ENCODE results near the gene PRL.

Gene PRL

DNA sequence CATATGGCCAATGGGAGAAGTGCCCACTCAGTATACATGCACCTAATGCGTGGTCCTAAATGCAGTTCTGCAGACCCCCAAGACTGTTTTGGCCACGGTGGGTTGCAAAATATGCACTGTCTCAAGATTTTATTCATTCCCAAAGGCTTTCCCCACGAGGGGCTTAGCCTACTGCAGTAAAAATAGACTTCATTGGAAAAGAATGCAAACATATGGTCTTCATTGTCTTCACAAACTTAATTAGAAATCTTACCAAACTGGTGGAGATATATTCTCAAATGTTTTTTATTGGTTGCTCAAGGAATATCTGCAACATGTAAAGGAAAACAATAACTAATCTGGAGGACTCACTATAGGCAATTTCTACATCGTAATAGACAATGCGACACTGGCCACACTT is 31.6 kb upstream of the PRL start:
- ChIA-PET CTCF (no interaction called here), POLR2A (no interaction called here)
- TF ChIP-seq ZNF384 (IDR thresholded peaks at IDR 0.05) (no peak), BHLHE40 (IDR thresholded peaks at IDR 0.05; ENCODE audit: borderline replicate concordance) (no peak), FOXM1 (IDR thresholded peaks at IDR 0.05; ENCODE audit: borderline replicate concordance) (no peak), ARNT (IDR thresholded peaks at IDR 0.05) (no peak), SP1 (IDR thresholded peaks at IDR 0.05) (no peak), CTBP1 (IDR thresholded peaks at IDR 0.05; ENCODE audit: borderline replicate concordance) (no peak), L3MBTL2 (conservative IDR thresholded peaks at IDR 0.05) (no peak)
- no peak for DNase-seq (ENCODE audit: extremely low spot score)

DNA sequence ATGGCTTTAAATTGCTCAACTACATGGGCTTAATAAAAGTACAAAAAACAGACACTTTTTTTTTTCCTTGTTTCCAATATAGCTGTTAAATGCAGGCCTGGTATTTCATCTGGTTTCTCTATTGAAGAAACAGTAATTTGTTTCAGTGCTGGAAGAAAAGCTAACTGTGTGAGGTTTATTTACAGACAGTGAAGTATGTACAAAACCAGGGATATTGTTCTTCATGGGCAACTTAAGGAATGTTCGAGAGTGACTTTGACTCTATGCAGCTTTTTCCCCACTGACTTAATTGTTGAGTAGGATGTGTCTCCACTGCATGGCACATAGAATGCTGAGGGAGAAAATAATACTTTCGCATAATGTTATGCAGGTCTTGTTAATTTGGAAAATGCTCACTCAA is 31.0 kb upstream of the PRL start:
- CTCF ChIA-PET: no interaction called here
- no peak for DNase-seq (ENCODE audit: extremely low spot score)
- POLR2A ChIA-PET: no interaction called here
- TF ChIP-seq SP1 (IDR thresholded peaks at IDR 0.05) (no peak), ARNT (IDR thresholded peaks at IDR 0.05) (no peak), NFRKB (IDR thresholded peaks at IDR 0.05) (no peak), ZNF384 (IDR thresholded peaks at IDR 0.05) (no peak), FOXA1 (IDR thresholded peaks at IDR 0.05) (no peak), BHLHE40 (IDR thresholded peaks at IDR 0.05; ENCODE audit: borderline replicate concordance) (no peak)

DNA sequence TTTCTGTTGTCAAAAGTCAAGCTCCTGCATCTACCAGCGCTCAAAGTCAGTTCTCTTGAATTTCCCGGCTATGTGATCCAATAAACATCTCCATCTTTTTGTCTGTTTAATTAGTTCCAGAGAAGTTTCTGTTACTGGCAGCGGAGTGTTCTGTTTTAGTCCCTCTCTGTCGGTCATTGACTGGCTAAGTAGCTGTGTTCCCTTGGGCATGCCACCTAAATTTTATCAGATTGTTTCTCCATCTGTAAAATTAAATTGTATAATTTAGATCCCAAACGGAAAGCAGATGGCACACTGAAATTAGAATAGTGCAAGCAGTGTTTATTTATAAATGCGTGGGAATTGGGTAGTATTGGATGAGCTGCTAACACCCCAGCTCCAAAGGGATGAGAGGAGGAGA is 29.7 kb upstream of the PRL start:
- no peak for DNase-seq (ENCODE audit: extremely low spot score)
- TF ChIP-seq HDGF (IDR thresholded peaks at IDR 0.05; ENCODE audit: borderline replicate concordance) (no peak), FOXK2 (IDR thresholded peaks at IDR 0.05) (no peak), NFRKB (IDR thresholded peaks at IDR 0.05) (no peak), FOXM1 (IDR thresholded peaks at IDR 0.05; ENCODE audit: borderline replicate concordance) (no peak), L3MBTL2 (conservative IDR thresholded peaks at IDR 0.05) (no peak), TARDBP (IDR thresholded peaks at IDR 0.05) (no peak), ARNT (IDR thresholded peaks at IDR 0.05) (no peak), FOXA1 (IDR thresholded peaks at IDR 0.05) (no peak), BHLHE40 (IDR thresholded peaks at IDR 0.05; ENCODE audit: borderline replicate concordance) (no peak), SP1 (IDR thresholded peaks at IDR 0.05) (no peak), PKNOX1 (IDR thresholded peaks at IDR 0.05) (no peak), ELF4 (IDR thresholded peaks at IDR 0.05) (no peak), LEF1 (IDR thresholded peaks at IDR 0.05; ENCODE audit: borderline replicate concordance) (no peak), CTBP1 (IDR thresholded peaks at IDR 0.05; ENCODE audit: borderline replicate concordance) (no peak), ZNF384 (IDR thresholded peaks at IDR 0.05) (no peak), SUZ12 (IDR thresholded peaks at IDR 0.05) (no peak)
- ChIA-PET CTCF (interaction anchor here (1.0 kb wide), 1 partner anchor 45 kb away, joined by 3 read pairs; no protein-coding TSS in a partner anchor), POLR2A (no interaction called here)

GRCh38 chr6:22325481-22325880 is 28.6 kb upstream of the PRL start:
- ChIA-PET CTCF (no interaction called here), POLR2A (no interaction called here)
- DNase-seq (ENCODE audit: extremely low spot score): no peak
- no peak for TF ChIP-seq FOXA1 (IDR thresholded peaks at IDR 0.05)
- TF ChIP-seq BHLHE40 (IDR thresholded peaks at IDR 0.05; ENCODE audit: borderline replicate concordance): no peak
- no peak for TF ChIP-seq SP1 (IDR thresholded peaks at IDR 0.05)
- TF ChIP-seq ELF4 (IDR thresholded peaks at IDR 0.05): no peak
- TF ChIP-seq CTBP1 (IDR thresholded peaks at IDR 0.05; ENCODE audit: borderline replicate concordance): no peak

- POLR2A ChIA-PET: no interaction called here
- CTCF ChIA-PET: no interaction called here
- TF ChIP-seq ZNF384 (IDR thresholded peaks at IDR 0.05) (no peak), NFRKB (IDR thresholded peaks at IDR 0.05) (no peak), LEF1 (IDR thresholded peaks at IDR 0.05; ENCODE audit: borderline replicate concordance) (no peak), SP1 (IDR thresholded peaks at IDR 0.05) (no peak), FOXA1 (IDR thresholded peaks at IDR 0.05) (no peak), FOXM1 (IDR thresholded peaks at IDR 0.05; ENCODE audit: borderline replicate concordance) (no peak), BHLHE40 (IDR thresholded peaks at IDR 0.05; ENCODE audit: borderline replicate concordance) (no peak), ELF4 (IDR thresholded peaks at IDR 0.05) (no peak), PKNOX1 (IDR thresholded peaks at IDR 0.05) (no peak), L3MBTL2 (conservative IDR thresholded peaks at IDR 0.05) (no peak), TARDBP (IDR thresholded peaks at IDR 0.05) (no peak), CTBP1 (IDR thresholded peaks at IDR 0.05; ENCODE audit: borderline replicate concordance) (no peak), HDGF (IDR thresholded peaks at IDR 0.05; ENCODE audit: borderline replicate concordance) (no peak), ARNT (IDR thresholded peaks at IDR 0.05) (no peak), SUZ12 (IDR thresholded peaks at IDR 0.05) (no peak), FOXK2 (IDR thresholded peaks at IDR 0.05) (no peak)
- DNase-seq (ENCODE audit: extremely low spot score): no peak
Measured at GRCh38 chr6:22323848-22324247, 27.0 kb upstream of the PRL start.

GRCh38 chr6:22322103-22323030 is 25.5 kb upstream of the PRL start:
- POLR2A ChIA-PET: interaction anchor here (0.6 kb wide), 1 partner anchor 1239 kb away, joined by 3 read pairs; no protein-coding TSS in a partner anchor
- CTCF ChIA-PET: no interaction called here
- no peak for DNase-seq (ENCODE audit: extremely low spot score)
- TF ChIP-seq ELF4 (IDR thresholded peaks at IDR 0.05): no peak
- no peak for TF ChIP-seq L3MBTL2 (conservative IDR thresholded peaks at IDR 0.05)
- TF ChIP-seq FOXA1 (IDR thresholded peaks at IDR 0.05): no peak
- no peak for TF ChIP-seq SUZ12 (IDR thresholded peaks at IDR 0.05)
- TF ChIP-seq HDGF (IDR thresholded peaks at IDR 0.05; ENCODE audit: borderline replicate concordance): no peak
- no peak for TF ChIP-seq CTBP1 (IDR thresholded peaks at IDR 0.05; ENCODE audit: borderline replicate concordance)
- no peak for TF ChIP-seq SP1 (IDR thresholded peaks at IDR 0.05)
- TF ChIP-seq PKNOX1 (IDR thresholded peaks at IDR 0.05): no peak
- no peak for TF ChIP-seq NFRKB (IDR thresholded peaks at IDR 0.05)
- TF ChIP-seq TARDBP (IDR thresholded peaks at IDR 0.05): no peak
- no peak for TF ChIP-seq FOXM1 (IDR thresholded peaks at IDR 0.05; ENCODE audit: borderline replicate concordance)
- TF ChIP-seq BHLHE40 (IDR thresholded peaks at IDR 0.05; ENCODE audit: borderline replicate concordance): no peak
